HG02588 (cell line): Measurements from ENCODE around the gene HLA-DQB1.
"Not testable (repeated sequence)": the region's sequence is repeated elsewhere in the genome, so short reads cannot be mapped to it uniquely, and the experiment has no call there.

Experiments
- ATAC-seq: cut with Tn5 transposase; IDR thresholded peaks from one replicate; pipeline ENCODE4 v1.9.1; 2021; ENCODE audit warnings: mild to moderate bottlenecking, moderate library complexity; ENCODE audit not compliant: unreplicated experiment

The HLA-DQB1 gene

DNA sequence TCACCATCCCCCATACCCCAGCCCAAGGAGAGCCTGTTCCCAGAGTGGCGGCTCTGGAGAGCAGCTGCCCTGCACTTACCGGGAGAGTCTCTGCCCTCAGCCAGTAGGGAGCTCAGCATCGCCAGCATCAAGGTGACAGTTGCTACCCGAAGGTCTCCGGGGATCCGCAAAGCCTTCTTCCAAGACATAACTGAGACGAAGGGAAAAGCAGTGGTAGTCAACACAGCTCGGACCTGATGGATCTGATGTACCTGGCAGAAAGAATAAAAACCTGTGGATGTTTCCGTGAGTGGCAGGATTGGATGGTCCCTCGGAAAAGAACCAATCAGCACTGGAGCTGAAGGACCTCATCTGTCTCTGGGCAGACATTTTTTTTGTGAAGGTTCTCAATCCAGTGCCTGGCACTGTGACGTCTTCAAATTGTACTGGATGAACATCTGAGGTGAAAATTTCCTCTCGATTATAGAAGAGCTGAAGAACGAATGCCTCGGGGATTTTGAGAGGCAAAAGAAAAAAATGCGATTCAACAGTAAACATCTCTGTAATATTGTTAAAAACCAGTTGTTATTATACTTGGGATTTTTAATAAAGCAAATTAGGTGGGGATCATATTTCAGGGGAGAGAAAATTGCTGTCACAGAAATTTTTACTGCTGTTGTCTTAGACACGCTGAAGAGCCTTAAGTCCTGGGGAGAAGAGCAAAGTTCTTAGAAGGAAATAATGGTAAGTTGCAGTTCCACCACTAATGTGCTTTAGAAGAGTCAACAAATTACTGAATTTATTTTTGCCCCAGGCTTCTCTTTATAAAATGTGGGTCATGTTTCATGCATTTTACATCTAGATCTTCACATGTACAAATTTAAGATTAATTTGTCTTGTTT lies at the start of gene HLA-DQB1:
TSS of gene HLA-DQB1 (minus strand) at position 238 of the 881 bp plus-strand sequence. CDS start at position 188, 50 bp downstream.
- ATAC-seq, result no peak

GRCh38 chr6:32713241-32713640 lies 46.8 kb upstream of the HLA-DQB1 start:
- no peak for ATAC-seq

GRCh38 chr6:32709625-32710024 lies 43.2 kb upstream of the HLA-DQB1 start:
- no peak for ATAC-seq

DNA sequence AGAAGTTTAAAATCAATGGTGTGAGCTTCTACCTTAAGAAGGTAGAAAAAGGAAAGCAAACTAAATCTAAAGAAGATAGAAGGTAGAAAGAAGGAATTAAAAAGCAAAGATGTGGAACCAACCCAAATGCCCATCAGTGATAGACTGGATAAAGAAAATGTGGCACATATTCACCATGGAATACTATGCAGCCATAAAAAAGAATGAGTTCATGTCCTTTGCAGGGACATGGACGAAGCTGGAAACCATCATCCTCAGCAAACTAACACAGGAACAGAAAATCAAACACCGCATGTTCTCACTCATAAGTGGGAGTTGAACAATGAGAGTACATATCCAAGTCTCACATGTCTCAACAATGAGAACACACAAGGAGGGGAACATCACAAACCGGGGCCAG lies 38.7 kb upstream of the HLA-DQB1 start:
- ATAC-seq, result not testable (repeated sequence)

GRCh38 chr6:32703347-32703746 lies 36.9 kb upstream of the HLA-DQB1 start:
- no peak for ATAC-seq

DNA sequence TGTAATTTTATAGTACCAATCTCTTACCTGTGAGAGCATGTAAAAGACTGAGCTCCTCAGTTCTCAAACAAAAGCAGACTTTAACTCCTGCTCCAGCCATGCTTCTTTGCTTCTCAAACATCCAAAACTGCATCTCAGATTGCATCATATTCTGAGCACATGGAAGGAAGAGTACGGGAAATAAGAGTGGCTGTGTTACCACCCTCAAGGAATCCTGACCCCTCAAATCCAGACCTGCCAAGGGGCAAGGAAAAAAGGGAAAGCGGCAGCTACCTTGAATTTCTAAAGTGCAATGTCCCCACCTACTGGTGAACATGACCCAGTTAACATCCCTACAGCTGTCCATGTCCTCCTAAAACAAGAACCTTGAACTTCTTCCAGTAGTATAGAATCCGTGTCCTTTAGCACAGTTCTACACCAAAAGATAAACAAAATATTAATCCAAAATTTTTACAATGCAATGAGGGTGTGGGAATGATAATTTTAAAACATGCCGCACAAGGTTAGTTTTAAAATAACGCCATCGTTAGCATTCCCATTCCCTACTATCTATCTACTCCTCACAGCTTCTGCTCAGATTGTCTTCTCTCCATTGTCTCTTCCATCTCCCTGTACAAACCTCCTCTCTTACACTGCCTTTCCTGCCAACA lies 34.1 kb upstream of the HLA-DQB1 start:
- no peak for ATAC-seq

DNA sequence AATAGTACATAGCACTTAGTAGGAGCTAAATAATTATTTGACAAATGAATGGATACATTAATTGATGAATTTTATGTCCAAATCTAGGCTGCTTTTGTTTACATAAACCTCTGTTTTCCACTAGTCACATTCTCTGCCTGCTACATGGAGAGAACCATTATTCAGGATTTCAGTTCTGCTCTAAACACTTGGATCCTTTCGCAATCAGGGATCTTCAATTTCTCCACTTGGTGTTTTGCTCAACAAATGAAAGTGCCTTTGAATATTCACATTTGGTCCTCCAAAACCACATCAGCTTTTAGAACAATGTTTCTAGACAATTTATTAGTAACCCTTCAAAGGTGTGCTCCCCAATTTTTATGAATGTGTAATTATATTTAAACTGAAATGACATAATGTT lies 30.6 kb upstream of the HLA-DQB1 start:
- ATAC-seq, result no peak

- no peak for ATAC-seq
Measured at GRCh38 chr6:32692019-32692418, 25.6 kb upstream of the HLA-DQB1 start.

DNA sequence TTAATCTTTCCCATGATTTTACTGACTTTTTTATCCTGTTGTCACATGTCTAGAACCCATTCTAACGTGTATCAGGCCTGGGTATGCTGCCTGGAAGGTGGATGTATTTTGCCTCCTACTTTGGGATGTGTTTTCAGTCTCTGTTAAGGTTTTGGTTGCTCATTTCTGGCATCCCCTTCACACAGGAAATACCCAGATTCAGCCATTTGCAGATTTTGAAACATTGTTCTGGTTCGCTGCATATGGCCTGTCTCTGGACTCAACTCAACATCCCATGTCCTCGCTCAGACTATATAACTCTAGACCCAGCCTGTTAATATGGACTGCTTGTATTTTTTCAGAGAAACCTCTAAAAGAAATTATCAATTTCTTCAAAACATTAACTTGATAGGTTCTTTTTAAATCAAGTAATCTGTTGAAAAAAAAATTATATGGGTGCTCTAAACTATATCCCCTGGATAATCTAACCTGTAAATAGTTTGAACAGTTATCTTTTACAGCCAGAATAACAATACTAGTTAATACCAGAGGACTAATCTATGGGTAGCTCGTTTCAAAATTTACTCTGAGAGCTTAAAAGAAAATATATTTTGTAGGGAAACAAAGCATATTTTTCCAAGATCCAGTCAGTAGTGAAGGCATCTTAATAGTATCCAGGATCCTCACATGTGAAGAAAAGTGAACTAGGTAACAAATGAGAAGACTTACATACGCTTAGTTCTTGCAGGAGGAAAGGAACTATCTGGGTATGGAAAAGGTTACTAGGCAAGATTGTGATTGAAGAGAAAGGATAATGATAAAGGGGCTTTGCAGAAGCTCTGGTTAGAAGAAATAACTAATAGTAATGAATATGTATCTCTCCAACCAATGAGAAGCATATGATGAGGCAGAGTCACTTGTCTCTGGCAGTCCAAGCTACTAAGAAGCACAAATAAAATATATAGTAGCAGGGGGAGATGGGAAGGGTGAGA lies 23.4 kb upstream of the HLA-DQB1 start:
- no peak for ATAC-seq

DNA sequence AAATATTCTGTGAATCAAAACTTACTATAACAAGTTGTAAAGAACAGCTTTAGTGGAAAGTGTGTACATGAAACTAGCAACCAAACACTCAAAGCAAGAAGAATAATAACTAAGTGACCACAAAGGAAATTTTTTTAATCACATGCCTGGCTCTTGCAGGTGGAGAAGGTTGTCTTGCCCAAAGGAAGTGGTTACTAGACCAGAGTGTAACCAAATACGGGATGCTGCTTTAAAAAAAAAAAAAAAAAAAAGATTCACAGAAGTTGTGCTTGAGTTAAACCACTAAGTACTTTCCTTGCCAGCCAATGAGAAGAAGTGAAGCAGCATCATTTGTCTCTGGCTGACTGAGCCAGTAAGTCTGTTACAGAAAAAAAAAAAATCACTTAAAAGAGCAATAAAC lies 19.1 kb upstream of the HLA-DQB1 start:
- peak; percentile 79 for ATAC-seq

DNA sequence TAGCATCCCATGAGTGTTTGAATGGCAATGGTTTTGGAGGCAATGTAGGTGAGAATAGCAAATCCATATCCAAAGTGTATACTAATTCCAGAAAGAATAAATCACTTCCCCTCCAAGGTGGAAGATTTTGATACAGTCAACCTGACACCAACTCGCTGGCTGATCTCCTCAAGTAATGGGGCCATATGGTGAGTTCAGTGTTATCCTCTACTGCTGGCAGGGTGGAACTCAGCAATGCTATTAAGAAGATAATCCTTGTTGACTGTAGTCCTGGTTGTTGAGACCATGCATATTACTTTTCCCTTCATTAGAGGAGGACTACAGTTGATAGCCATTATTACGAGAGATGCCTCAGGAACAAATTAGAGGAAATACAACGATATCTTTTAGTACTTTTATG lies 17.8 kb upstream of the HLA-DQB1 start:
- ATAC-seq, result no peak

DNA sequence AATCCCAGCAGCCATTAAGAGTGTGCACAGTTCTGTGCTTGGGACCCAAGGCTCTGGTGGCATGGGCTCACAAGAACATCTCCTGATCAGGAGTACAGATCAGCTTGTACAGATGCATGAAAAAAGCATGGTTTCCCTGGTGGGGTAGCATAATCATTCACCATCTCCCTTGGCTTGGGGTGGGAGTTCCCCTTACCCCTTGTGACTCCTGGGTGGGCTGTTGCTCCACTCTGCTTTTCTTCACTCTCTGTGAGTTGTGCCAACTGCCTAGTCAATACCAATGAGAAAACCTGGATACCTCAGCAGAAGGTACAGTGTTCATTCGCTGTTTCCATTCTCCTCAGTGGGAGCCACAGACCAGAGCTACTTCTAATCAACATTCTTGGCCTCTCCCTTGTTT lies 13.6 kb upstream of the HLA-DQB1 start:
- ATAC-seq, result no peak

- no peak for ATAC-seq
Measured at GRCh38 chr6:32679492-32679891, 13.0 kb upstream of the HLA-DQB1 start.

DNA sequence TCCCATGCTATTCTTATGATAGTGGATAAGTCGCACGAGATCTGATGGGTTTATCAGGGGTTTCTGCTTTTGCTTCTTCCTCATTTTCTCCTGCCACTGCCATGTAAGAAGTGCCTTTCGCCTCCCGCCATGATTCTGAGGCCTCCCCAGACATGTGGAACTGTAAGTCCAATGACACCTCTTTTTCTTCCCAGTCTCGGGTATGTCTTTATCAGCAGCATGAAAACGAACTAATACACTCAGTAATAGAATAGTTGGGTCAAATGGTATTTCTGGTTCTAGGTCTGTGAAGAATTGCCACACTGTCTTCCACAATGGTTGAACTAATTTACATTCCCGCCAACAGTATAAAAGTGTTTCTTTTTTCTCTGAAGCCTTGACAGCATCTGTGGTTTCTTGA lies 7.7 kb upstream of the HLA-DQB1 start:
- not testable (repeated sequence) for ATAC-seq

DNA sequence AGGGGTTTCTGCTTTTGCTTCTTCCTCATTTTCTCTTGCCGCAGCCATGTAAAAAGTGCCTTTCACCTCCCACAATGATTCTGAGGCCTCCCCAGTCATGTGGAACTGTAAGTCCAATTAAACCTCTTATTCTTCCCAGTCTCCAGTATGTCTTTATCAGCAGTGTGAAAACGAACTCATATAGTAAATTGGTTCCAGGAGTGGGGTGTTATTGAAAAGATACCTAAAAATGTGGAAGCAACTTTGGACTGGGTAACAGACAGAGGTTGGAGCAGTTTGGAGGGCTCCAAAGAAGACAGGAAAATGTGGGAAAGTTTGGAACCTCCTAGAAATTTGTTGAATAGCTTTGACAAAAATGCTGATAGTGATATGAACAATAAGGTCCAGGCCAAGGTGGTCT lies 5.5 kb upstream of the HLA-DQB1 start:
- ATAC-seq, result not testable (repeated sequence)

- ATAC-seq, result no peak
Measured at GRCh38 chr6:32669893-32670292, 3.4 kb upstream of the HLA-DQB1 start.

- no peak for ATAC-seq
Measured at GRCh38 chr6:32669240-32669639, 2.8 kb upstream of the HLA-DQB1 start.

DNA sequence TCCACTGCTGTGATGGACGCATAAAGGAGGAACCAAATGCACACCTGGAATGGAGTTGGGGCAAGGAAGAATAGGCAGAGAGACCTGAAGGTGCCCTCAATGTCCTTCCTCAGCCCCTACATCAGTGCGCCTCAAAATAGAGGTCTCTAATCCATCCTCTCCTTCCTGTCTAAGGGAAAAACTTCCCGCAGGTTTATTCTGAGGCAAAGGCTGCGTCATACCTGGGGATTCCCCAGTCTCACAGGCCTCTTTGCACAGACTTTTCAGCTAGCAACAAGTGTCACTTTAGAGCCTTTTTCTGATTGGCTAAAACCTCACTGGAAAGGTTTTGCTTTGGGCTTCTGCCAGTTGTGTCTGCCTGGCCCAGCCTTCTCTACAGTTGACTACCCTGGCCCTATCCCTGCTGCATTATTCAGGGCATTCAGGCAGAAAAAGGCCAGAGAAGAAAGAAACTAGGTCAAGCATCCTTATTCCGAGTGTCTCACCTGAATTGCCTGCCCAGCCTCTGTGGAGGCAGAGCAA lies 1.8 kb upstream of the HLA-DQB1 start:
- peak; percentile 62 for ATAC-seq

- no peak for ATAC-seq
Measured at GRCh38 chr6:32665661-32666060, 796 bp downstream of the HLA-DQB1 start.

DNA sequence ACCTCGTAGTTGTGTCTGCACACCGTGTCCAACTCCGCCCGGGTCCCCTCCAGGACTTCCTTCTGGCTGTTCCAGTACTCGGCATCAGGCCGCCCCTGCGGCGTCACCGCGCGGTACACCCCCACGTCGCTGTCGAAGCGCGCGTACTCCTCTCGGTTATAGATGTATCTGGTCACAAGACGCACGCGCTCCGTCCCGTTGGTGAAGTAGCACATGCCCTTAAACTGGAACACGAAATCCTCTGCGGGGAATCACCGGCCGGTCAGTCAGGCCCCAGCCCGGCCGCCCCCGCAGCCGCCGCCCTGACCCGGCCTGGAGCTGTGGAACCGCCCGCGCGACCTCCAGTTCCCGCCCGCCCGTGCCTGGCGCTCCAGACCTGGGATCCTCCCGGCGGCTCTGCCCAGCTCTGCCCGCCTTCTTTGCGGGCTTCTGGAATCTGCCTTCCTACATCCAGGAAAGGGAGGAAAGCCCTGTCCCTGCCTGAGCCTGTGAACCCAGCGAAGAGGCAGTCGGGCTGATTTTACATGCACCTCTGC lies 1.6 kb downstream of the HLA-DQB1 start:
- ATAC-seq, result peak; percentile 36

DNA sequence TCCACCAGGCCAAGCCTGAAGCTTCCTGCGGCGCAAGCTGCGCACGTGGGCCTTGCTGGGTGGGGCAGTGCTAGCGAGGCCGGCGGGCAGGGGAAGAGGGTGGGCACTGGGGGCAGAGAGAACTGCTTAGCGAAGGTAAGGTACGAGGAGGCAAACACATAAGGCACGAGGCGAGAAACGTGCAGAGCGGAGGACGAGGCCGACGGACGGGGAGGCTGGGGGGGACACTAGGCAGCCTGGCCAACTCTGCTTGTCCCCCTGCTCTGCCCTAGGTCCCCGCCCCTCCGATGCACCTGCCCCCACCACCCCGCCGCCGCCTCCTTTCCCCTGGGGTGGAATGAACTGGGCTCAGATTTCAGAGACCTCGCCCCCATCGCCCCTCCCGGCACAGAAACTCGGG lies 2.1 kb downstream of the HLA-DQB1 start:
- ATAC-seq, result no peak
